HUES48 (cell line): Measurements from ENCODE around the gene IQGAP2.

ENCODE experiments used
- H3K27ac ChIP-seq: one replicate; pipeline ENCODE4 v1.7.0; 2013; ENCODE audit warnings: low read depth, low read length, inconsistent platforms
- H3K27me3 ChIP-seq: 2 replicates; pipeline ENCODE4 v1.6.1; 2013; ENCODE audit warnings: mild to moderate bottlenecking, low read length; ENCODE audit not compliant: control insufficient read depth, insufficient read depth
- H3K36me3 ChIP-seq: 2 replicates; pipeline ENCODE4 v1.6.1; 2013; ENCODE audit warnings: low read length; ENCODE audit not compliant: control insufficient read depth, insufficient read depth
- H3K4me1 ChIP-seq: 2 replicates; pipeline ENCODE4 v1.6.1; 2013; ENCODE audit warnings: mild to moderate bottlenecking, low read length; ENCODE audit not compliant: control insufficient read depth, insufficient read depth
- H3K4me3 ChIP-seq: 2 replicates; pipeline ENCODE4 v1.5.1; 2013; ENCODE audit warnings: mild to moderate bottlenecking, low read depth, low read length
- H3K9ac ChIP-seq: 2 replicates; pipeline ENCODE4 v1.6.1; 2013; ENCODE audit warnings: mild to moderate bottlenecking, low read depth, low read length, moderate library complexity
- H3K9me3 ChIP-seq: 2 replicates; pipeline ENCODE4 v1.6.1; 2013; ENCODE audit warnings: low read length; ENCODE audit not compliant: control insufficient read depth, insufficient read depth

Gene IQGAP2

GRCh38 chr5:76612942-76613341, 209.9 kb downstream of the IQGAP2 start:
- H3K27ac ChIP-seq = no peak overlapping the region

GRCh38 chr5:76615759-76616158, 212.7 kb downstream of the IQGAP2 start:
- Histone ChIP-seq H3K27ac (no peak overlapping the region), H3K4me3 (no peak overlapping the region), H3K4me1 (no peaks in the 10 kb centered on the region)

More at GRCh38 chr5:76612942-76613341, 209.9 kb downstream of the IQGAP2 start:
- H3K9ac ChIP-seq = no peak overlapping the region
- H3K9me3 ChIP-seq = no peaks in the 10 kb centered on the region
- H3K27me3 ChIP-seq = no peaks in the 10 kb centered on the region
- H3K36me3 ChIP-seq = no peaks in the 10 kb centered on the region; the same call in 1 of the 2 replicates
- no peak overlapping the region for H3K4me3 ChIP-seq
- peaks cover 2% of the 10 kb centered on the region; the same call in 1 of the 2 replicates for H3K4me1 ChIP-seq

DNA sequence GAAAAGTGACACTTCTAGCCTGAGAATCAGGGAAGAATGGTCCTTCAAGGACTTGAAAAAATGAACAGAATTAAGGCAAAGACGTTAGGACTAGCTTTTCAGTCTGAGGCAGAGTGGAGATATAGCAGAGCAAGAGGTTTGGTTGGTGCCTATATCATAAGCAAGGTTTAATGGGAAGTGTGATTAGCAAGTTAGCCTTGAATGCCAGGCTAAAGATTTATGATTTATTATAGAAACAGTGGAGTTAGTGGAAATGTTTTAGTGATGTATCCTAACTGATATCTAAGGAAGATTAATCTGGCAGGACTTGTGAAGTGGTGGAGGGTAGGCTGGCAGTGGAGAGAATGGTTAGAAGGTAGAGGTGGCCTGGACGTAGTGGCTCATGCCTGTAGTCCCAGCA, 213.1 kb downstream of the IQGAP2 start:
- no peak overlapping the region for H3K27ac ChIP-seq
- no peak overlapping the region for H3K4me3 ChIP-seq
- H3K36me3 ChIP-seq = no peaks in the 10 kb centered on the region

More at GRCh38 chr5:76615759-76616158, 212.7 kb downstream of the IQGAP2 start:
- Histone ChIP-seq H3K36me3 (no peaks in the 10 kb centered on the region; the same call in 1 of the 2 replicates), H3K9me3 (no peaks in the 10 kb centered on the region), H3K27me3 (no peaks in the 10 kb centered on the region), H3K9ac (no peak overlapping the region)

DNA sequence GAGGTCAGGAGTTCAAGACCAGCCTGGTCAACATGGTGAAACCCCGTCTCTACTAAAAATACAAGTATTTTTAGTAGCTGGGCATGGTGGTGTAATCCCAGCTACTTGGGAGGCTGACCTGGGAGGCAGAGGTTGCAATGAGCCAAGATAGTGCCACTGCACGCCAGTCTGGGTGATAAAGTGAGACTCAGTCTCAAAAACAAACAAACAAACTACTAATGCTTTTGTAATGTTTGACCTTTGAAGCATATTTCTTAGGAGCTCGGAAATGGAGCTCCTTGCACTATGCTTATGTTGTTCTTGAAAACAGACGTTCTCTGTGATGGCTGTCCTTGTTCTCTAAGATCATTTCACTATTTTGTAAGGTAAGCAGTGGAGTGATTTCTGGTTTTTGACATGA, 214.1 kb downstream of the IQGAP2 start:
- Histone ChIP-seq H3K4me3 (no peak overlapping the region), H3K9ac (no peak overlapping the region), H3K27me3 (no peaks in the 10 kb centered on the region), H3K4me1 (0 out of 2 replicates have a peak, but pooled peaks cover 7% of the 10 kb centered on the region), H3K9me3 (no peaks in the 10 kb centered on the region), H3K36me3 (no peaks in the 10 kb centered on the region), H3K27ac (no peak overlapping the region)

More for the DNA sequence above, 213.1 kb downstream of the IQGAP2 start:
- Histone ChIP-seq H3K4me1 (0 out of 2 replicates have a peak, but pooled peaks cover 3% of the 10 kb centered on the region), H3K9ac (no peak overlapping the region), H3K9me3 (no peaks in the 10 kb centered on the region), H3K27me3 (no peaks in the 10 kb centered on the region)

GRCh38 chr5:76617675-76618074, 214.6 kb downstream of the IQGAP2 start:
- H3K27me3 ChIP-seq = no peaks in the 10 kb centered on the region
- no peaks in the 10 kb centered on the region for H3K9me3 ChIP-seq
- no peaks in the 10 kb centered on the region for H3K36me3 ChIP-seq
- H3K4me3 ChIP-seq = no peak overlapping the region
- H3K4me1 ChIP-seq = 0 out of 2 replicates have a peak, but pooled peaks cover 10% of the 10 kb centered on the region
- H3K9ac ChIP-seq = no peak overlapping the region
- H3K27ac ChIP-seq = no peak overlapping the region

DNA sequence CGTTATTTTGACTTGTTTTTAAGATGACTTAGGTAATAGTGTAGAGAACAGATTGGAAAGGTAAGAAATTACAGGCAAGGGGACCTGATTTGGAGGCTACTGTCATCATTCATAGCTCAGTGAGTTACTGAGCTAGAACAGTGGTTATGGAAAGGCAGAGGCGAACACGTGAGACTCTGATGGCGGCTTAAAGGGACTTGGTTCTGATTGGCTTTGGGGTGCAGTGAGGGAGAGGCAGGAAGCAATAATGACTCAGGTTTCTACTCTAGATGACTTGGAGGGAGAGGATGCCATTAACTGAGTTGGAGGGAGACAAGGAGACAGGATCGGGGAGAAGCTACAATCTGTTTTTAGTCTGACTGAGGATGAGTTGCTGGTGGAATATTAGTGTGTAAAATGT, 217.1 kb downstream of the IQGAP2 start:
- no peaks in the 10 kb centered on the region for H3K9me3 ChIP-seq
- H3K36me3 ChIP-seq = no peaks in the 10 kb centered on the region
- no peak overlapping the region for H3K27ac ChIP-seq

DNA sequence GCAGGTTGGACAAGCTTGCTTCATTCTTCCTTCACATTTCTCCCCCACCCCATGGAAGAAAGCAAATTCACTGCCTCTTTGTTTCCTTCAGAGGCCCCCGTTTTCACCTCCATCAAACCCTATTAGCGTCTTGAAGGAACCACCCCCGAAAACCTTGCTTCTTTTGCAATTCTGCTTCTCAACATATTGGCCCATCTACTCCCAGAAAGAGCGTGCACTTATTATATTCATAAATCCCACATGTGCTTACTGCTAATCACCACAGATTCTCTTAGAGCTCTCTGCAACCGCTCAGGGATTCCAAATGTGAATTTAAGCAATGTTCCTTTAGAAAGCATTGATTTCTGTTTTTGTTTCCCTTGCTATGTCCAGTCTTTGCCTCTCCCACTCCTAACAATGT, 219.0 kb downstream of the IQGAP2 start:
- Histone ChIP-seq H3K9me3 (no peaks in the 10 kb centered on the region), H3K36me3 (no peaks in the 10 kb centered on the region), H3K27ac (no peak overlapping the region), H3K4me3 (no peak overlapping the region), H3K9ac (no peak overlapping the region; the same call in 1 of the 2 replicates), H3K27me3 (no peaks in the 10 kb centered on the region), H3K4me1 (peaks cover 15% of the 10 kb centered on the region; the same call in 1 of the 2 replicates)

More for the DNA sequence above, 217.1 kb downstream of the IQGAP2 start:
- no peaks in the 10 kb centered on the region for H3K27me3 ChIP-seq
- no peak overlapping the region for H3K9ac ChIP-seq
- H3K4me3 ChIP-seq = no peak overlapping the region
- peaks cover 15% of the 10 kb centered on the region; the same call in 1 of the 2 replicates for H3K4me1 ChIP-seq

DNA sequence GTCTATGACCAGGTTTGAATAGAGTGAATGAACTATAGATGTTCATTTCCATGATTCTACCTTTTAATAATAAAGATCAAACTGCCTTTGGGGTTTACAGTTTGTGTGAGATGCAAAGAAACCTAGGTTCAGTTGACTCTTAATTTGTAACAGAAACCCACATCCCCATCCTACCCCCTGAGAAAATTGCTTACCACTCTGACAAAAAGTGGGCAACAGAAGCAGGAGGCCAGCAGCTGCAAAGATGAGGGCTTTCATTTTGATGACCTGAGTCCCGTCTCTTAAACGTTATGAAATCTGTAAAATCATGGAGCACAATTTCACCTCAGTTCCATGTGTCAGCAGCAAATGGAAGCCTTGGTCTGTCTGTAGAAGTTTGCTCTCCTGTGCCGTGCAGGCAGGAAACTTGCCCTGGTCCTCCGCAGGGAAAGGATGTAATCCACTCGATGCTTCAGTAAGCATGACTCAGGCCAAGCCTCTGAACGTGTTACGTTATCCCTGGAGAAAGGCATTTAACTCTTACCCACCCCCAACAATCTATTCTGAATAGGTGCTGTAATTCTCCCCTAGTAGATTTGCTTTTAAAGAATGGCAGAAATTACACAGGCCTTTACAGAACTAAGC, 220.0 kb downstream of the IQGAP2 start, which contains the start of gene F2RL2:
Gene F2RL2, minus strand, starts transcription at position 431 of the 624 bp plus-strand sequence. Its CDS starts 173 bp downstream, at position 258.
- no peaks in the 10 kb centered on the region for H3K27me3 ChIP-seq
- H3K9ac ChIP-seq = no peak within 1 kb of the TSS; the same call in 1 of the 2 replicates
- no peaks in the 10 kb centered on the region for H3K36me3 ChIP-seq
- peak within 1 kb of the TSS; percentile 42; the same call in 1 of the 2 replicates for H3K4me3 ChIP-seq
- peaks cover 15% of the 10 kb centered on the region; the same call in 1 of the 2 replicates for H3K4me1 ChIP-seq
- H3K9me3 ChIP-seq = no peaks in the 10 kb centered on the region
- no peak within 1 kb of the TSS for H3K27ac ChIP-seq

- H3K9ac ChIP-seq = no peak overlapping the region
- no peak overlapping the region for H3K4me3 ChIP-seq
- H3K27ac ChIP-seq = no peak overlapping the region
- peaks cover 19% of the 10 kb centered on the region for H3K4me1 ChIP-seq
- no peaks in the 10 kb centered on the region for H3K36me3 ChIP-seq
- no peaks in the 10 kb centered on the region for H3K27me3 ChIP-seq
- no peaks in the 10 kb centered on the region for H3K9me3 ChIP-seq
These were observed 222.2 kb downstream of the IQGAP2 start for GRCh38 chr5:76625087-76625815.

DNA sequence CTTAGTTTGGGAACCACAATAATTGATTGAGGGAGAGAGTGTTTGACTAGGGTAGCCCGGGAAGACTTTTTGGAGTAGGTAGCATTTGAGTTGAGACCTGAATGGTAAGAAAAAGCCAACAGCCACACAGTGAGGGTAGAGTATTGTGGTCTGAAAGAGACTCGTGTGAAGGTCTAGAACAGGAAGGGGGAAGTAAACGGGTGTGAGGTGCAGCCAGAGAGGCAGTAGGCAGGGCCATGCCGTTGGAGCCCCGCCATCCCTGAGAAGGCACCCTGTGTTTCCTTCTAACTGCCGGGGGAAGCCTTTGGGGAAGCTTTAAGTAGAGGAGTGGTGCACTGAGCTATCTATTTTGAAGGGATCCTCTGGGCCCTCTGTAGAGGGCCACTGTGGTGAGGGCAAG, 223.7 kb downstream of the IQGAP2 start:
- Histone ChIP-seq H3K4me3 (no peak overlapping the region), H3K27me3 (no peaks in the 10 kb centered on the region), H3K4me1 (peaks cover 22% of the 10 kb centered on the region), H3K9me3 (no peaks in the 10 kb centered on the region), H3K27ac (no peak overlapping the region), H3K36me3 (no peaks in the 10 kb centered on the region), H3K9ac (no peak overlapping the region)

GRCh38 chr5:76634661-76635060, 231.6 kb downstream of the IQGAP2 start:
- no peaks in the 10 kb centered on the region for H3K9me3 ChIP-seq
- no peaks in the 10 kb centered on the region for H3K36me3 ChIP-seq
- no peak overlapping the region for H3K4me3 ChIP-seq
- H3K27ac ChIP-seq = no peak overlapping the region
- peaks cover 34% of the 10 kb centered on the region for H3K4me1 ChIP-seq
- no peak overlapping the region for H3K9ac ChIP-seq
- no peaks in the 10 kb centered on the region for H3K27me3 ChIP-seq
